Cerebellar nuclear complex (tissue), 1 donor: ENCODE measurements around the gene SMG7.

Source experiments
- DNase-seq, 2 experiments: peaks; one replicate each; lab custom pipeline; 2025; lab: John Stamatoyannopoulos, UW

SMG7 gene

GRCh38 chr1:183592733-183593132 is 120.4 kb downstream of the SMG7 start:
- DNase-seq = no peak

- DNase-seq = no peak
Observed at GRCh38 chr1:183593356-183593755, 121.1 kb downstream of the SMG7 start.

- no peak for DNase-seq
Observed at GRCh38 chr1:183595537-183595936, 123.2 kb downstream of the SMG7 start.

DNA sequence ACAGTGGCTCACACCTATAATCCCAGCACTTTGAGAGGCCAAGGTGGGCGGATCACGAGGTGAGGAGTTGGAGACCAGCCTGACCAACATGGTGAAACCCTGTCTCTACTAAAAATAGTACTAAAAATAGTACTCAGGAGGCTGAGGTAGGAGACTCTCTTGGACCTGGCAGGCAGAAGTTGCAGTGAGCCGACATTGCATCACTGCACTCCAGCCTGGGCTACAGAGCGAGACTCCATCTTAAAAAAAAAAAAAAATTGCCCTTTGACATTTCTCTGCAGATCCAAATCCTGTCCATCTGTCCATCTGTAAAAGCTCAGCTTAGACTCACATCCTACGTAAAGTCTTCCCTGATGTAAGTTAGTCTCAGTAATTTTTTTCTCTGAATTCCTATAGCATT is 124.2 kb downstream of the SMG7 start:
- DNase-seq = no peak

DNA sequence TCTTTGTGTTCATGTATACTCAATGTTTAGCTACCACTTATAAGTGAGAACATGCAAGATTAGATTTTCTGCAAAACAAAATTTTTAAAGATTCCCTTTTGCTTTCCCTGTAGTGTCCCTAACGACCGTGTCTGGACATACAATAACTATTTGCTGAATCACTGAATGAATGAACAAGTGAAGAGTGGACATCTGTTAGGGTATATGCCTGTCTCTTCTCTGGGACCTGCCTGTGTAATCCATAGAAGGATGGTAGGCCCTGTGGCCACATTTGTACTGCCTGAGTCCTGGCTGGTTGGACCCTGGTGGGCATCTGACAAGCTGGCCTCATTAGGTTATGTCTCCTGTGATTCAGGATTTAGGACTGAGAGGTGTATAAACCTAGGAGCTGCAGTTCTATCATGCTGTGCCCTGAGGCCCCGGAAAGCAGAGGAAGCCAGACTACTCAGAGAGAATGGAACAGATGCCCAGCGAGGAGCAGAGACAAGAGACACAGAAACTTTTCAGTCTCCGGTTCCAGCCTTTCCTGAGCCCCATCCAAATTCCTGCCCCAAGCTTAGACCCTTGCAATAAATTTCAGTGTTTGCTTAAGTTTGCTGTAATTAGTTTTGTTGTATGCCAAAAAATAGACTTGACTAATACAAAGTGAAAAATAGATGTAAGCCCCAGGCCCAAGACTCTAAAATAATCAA is 125.5 kb downstream of the SMG7 start:
- no peak for DNase-seq

DNA sequence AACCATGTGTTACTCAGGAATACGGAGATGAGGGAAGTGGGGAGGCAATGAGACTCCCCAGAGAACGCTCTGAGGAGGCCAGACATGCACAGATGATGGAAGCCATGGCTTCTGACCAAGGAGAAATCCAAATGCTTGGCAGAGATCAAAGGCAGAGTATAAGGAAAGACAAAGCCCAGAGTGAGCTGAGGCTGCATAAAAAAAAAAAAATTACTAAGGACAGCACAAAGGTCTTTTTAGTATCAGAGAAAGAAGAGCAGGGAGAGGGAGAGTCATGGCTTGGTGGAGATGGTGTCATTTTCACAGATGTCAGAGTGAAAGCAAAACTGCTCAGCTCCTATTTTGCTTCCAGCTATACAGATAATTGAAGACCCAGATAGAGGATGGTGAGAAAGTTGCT is 126.1 kb downstream of the SMG7 start:
- no peak for DNase-seq

DNA sequence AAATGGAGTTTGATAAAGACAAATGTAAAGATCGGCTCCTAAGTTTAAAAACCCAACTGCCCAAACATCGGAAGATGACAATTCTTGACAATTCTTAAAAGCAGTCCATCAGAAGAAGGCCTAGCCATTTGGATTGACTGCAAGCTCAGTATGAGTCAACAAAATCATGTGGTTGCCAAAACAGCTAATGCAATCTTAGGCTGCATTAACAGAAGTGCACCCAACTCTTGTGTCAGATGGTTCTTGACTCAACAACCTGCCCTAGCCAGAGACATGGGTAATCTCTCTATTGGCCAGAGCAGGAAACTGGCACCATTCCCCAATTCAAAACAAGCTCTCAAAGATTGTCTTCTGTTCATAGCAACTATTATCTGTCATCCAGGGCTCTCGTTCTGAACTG is 127.8 kb downstream of the SMG7 start:
- DNase-seq = no peak

DNA sequence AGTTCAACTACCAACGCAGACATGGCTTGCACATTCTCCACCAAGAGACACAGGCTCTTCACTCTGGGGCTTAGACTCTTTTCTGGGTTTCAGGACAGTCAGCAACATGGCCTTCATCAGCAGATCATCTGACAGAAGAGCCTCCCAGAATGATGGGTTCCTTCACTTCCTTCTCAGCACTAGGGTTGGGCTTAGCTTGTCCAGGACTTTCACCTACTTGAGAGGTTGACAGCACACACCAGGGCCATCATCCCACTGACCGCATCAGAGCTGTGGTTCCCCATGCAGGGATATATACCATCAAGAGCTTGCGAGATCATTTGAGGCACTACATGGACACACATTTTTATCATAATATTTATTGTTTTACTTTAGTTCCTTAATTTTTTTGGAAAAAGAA is 128.3 kb downstream of the SMG7 start:
- DNase-seq = no peak

DNA sequence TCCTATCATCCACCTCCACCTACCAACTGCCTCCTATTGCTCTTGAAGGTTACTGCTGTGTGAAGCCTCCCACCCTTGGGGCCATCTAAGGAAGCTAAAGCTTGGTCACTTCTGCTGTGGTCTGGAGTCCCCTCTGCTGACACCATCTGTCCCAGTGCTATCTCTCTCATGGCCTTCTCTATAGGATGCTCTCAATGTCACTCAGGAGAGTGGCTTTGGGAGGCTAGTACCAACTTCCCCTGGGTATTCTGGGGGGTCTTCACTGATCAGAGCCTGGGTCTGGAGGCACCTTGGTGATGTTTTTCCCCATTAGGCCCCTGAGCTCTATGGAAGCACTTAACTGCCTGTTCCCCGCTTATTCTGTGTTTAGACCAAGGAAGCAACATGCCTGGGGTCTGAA is 130.2 kb downstream of the SMG7 start:
- no peak for DNase-seq
